Activated CD4-positive, alpha-beta T cell treated with anti-CD3 and anti-CD28 coated beads, Interleukin-2, amount 50 U/mL, for 48 hours (primary cell): ENCODE data around the gene C5orf63.
"Not testable (repeated sequence)": the region's sequence is repeated elsewhere in the genome, so short reads cannot be mapped to it uniquely, and the experiment has no call there.

ENCODE experiments used
- DNase-seq, 2 experiments: peaks; one replicate each; pipeline ENCODE4 v3.0.0-alpha.2; 2020

Gene C5orf63

DNA sequence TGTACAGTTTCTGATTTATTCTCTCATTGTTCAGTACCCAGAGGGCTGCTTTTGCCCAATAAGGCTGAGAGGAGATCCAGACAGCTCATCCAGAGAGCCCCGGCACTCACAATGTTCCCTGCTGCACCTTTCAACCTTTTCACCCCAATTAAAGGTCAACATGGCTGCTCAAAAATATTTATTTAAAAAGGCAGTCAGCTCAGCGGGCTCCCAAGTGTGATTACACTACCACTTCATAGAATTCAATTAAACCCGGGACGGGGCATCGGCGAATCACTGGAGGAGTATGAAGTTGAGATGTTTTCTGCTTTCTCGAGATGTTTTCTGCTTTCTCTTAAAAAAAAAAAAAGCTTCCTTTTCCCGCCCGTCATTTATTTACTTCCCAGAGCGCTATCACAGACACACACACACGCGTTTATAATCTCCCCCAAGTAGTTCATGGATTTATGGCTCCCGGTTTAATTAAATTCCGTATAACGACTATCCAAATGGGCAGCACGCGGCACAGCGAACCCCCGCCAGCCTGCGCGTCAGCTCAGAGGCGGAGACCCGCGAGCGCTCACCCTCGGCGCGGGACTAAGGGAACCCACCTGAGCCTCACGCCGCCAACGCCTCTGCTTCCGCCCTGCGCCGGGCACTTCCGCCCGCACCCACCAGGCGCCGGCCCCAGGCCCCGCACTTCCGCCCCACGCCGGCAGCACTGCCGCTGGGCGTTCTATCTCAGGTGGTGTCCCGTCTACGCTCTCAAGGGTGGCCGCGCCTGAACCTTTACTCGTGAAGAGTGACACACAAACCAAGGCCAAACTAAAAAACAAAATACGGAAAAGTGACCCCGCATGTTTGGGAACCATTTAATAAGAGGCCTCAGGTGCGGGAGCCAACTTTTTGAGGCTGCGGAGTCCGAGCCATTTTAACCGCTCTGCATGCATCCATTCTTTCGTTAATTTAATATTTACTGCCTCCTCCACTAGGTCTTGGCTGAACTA lies at the start of gene C5orf63:
C5orf63 (minus strand) TSS at position 642 of the 986 bp plus-strand sequence. CDS start 14,507 bp downstream, outside the sequence.
- peak; percentile 77 to 82 for DNase-seq

DNA sequence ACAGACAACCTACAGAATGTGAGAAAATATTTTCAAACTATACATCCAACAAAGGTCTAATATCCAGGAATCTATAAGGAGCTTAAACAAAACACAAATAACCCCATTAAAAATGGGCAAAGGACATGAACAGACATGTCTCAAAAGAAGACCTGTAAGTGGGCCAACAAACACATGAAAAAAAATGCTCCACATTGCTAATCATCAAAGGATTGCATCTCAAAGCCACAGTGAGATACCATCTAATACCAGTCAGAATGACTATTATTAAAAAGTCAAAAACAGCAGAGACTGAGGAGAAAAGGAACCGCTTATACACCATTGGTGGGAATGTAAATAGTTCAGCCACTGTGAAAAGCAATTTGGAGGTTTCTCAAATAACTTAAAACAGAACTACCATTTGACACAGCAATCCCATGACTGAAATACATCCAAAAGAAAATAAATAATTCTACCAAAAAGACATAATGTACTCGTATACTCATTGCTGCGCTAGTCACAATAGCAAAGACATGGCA lies 39.1 kb upstream of the C5orf63 start:
- no peak for DNase-seq

- no peak for DNase-seq
Measured at GRCh38 chr5:127111112-127111511, 37.8 kb upstream of the C5orf63 start.

- not testable (repeated sequence) for DNase-seq
Measured at GRCh38 chr5:127108624-127109260, 35.4 kb upstream of the C5orf63 start.

DNA sequence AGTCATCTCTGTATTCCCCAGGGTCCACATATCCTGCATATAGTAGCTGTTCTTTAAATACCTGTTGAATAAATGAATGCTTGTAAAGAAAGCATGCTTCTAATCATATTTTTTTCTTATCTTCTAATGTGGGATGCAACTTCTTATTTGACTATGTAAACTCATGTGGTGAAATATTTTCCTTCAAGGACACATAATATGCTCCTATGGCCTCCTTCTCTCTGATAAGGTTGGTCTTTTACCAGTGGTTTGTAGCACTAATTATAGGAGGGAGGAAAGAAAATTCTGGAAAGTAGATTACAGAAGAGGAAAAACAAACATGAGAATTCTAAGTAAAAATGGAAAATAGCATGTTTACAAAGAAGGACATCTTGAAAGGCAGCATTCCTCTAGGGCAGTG lies 28.6 kb upstream of the C5orf63 start:
- DNase-seq = no peak

DNA sequence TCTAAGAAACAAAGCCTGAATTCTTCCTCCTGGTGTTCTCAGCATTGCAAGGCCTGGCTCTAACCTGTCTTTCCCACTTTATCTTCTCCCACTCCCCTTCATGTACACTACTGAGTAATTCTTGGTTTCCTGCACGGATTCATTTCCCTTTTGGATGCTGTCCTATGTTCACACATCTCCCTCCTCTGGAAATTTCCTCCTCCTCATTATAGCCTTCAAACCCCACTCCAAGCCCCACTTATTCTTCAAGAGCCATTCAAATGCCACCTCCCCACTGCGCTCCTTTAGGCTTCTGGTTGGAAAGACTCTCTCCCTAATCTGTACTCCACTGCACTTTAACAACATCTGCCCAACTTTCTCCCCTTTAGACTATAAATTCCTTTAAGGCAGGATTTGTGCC lies 28.2 kb upstream of the C5orf63 start:
- DNase-seq = no peak

GRCh38 chr5:127098241-127098640 lies 24.9 kb upstream of the C5orf63 start:
- no peak for DNase-seq

- DNase-seq = no peak
Measured at GRCh38 chr5:127097278-127097677, 24.0 kb upstream of the C5orf63 start.

- DNase-seq = no peak
Measured at GRCh38 chr5:127096328-127096993, 23.2 kb upstream of the C5orf63 start.

DNA sequence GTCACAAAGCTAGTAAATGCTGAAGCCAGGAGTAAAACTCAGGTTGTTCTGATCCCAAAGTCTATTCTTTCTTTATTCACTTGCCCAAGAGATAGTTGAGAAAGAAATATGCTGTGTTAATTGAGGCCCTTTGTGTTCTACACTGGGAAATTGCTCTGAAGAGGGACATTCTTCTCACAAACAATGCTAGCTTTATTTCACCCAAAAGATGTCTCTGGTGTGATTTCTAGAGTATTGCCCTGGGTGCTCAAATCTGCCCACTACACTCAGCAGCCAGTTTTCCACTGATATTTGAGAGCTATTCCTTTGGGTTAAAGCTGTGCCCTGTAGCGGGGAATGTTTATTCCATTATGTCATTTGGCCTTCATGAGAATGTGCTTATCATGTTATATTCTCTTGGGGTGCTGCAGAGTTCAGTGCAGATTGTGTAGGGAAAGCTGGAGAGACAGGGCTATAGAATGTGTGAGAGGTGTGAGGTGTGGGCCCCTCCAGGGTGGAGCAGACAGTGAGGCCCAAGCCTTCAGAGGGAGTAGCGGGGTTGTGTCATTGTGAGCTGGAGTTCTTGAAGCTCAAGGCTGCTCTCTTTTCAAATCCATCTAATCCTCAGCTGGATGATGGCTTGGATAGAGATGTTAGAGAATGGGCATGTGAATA lies 21.0 kb upstream of the C5orf63 start:
- no peak for DNase-seq

GRCh38 chr5:127092690-127093089 lies 19.4 kb upstream of the C5orf63 start:
- DNase-seq = no peak

GRCh38 chr5:127089191-127089590 lies 15.9 kb upstream of the C5orf63 start:
- no peak for DNase-seq

GRCh38 chr5:127088251-127088650 lies 14.9 kb upstream of the C5orf63 start:
- no peak for DNase-seq

DNA sequence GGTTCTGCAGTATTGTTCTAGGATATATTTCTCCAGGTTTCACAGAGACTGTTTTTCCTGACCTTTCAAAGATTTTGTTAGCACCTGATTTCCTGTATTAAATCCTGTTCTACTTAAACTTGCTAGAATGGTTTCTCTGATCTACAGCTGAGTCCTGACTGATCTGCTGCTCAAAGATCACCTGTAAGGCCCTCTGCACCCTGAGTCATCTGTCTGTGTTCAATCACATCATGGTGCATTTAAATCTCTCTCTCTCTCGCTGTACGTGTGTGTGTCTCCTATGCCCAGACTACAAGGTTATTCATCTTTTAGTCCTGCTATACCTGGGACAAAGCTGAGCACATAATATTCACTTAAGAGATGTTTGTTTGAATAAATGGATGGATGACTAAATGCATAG lies 13.3 kb upstream of the C5orf63 start:
- DNase-seq = no peak

DNA sequence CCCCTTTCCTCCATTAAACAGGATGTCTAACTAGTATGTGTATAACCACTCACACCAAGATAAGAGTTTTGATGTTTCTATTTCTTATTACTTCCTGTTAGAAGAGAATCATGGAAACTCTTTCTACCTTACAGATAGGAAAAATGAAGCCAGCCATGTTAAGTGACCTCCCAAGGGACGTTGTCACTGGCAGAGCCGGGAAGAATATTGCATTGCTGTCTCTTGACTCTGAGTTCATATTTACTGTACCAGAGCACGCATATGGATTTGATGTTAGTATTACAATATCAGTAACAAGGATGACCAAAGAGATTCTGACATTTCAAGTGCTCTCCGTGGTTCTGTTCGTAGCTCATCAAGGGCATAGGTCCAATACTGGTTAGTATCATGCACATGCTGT lies 12.5 kb upstream of the C5orf63 start:
- DNase-seq = no peak

- no peak for DNase-seq
Measured at GRCh38 chr5:127085371-127085770, 12.1 kb upstream of the C5orf63 start.

GRCh38 chr5:127084656-127085055 lies 11.4 kb upstream of the C5orf63 start:
- no peak for DNase-seq

GRCh38 chr5:127083711-127084110 lies 10.4 kb upstream of the C5orf63 start:
- DNase-seq = no peak

GRCh38 chr5:127079994-127080491 lies 6.7 kb upstream of the C5orf63 start:
- no peak for DNase-seq

- no peak for DNase-seq
Measured at GRCh38 chr5:127077366-127077765, 4.1 kb upstream of the C5orf63 start.

- no peak for DNase-seq
Measured at GRCh38 chr5:127076315-127077129, 3.2 kb upstream of the C5orf63 start.

GRCh38 chr5:127074466-127074865 lies 1.2 kb upstream of the C5orf63 start:
- no peak for DNase-seq
